IPS DF 4.7 (cell line): ENCODE measurements around the gene SLC19A1.
"Not testable (repeated sequence)": the region's sequence is repeated elsewhere in the genome, so short reads cannot be mapped to it uniquely, and the experiment has no call there.

Source experiments
- DNase-seq: peaks from one replicate; pipeline ENCODE4 v3.0.0-alpha.2; 2013; ENCODE audit warnings: low spot score; ENCODE audit errors: extremely low read depth

Gene SLC19A1

GRCh38 chr21:45576838-45577737, 34.8 kb upstream of the SLC19A1 start:
- DNase-seq, result no peak

GRCh38 chr21:45575993-45576837, 34.0 kb upstream of the SLC19A1 start:
- DNase-seq, result no peak

GRCh38 chr21:45575304-45575992, 33.2 kb upstream of the SLC19A1 start:
- DNase-seq, result no peak

GRCh38 chr21:45574691-45575090, 32.5 kb upstream of the SLC19A1 start:
- no peak for DNase-seq

- DNase-seq, result no peak
Measured at GRCh38 chr21:45574081-45574501, 31.9 kb upstream of the SLC19A1 start.

- no peak for DNase-seq
Measured at GRCh38 chr21:45573452-45574035, 31.3 kb upstream of the SLC19A1 start.

GRCh38 chr21:45572783-45573451, 30.7 kb upstream of the SLC19A1 start:
- no peak for DNase-seq

GRCh38 chr21:45572231-45572630, 30.0 kb upstream of the SLC19A1 start:
- DNase-seq, result no peak

GRCh38 chr21:45571641-45572040, 29.4 kb upstream of the SLC19A1 start:
- no peak for DNase-seq

GRCh38 chr21:45570826-45571601, 28.8 kb upstream of the SLC19A1 start:
- no peak for DNase-seq

- no peak for DNase-seq
Measured at GRCh38 chr21:45570071-45570470, 27.8 kb upstream of the SLC19A1 start.

- no peak for DNase-seq
Measured at GRCh38 chr21:45568383-45568782, 26.1 kb upstream of the SLC19A1 start.

GRCh38 chr21:45564137-45564536, 21.9 kb upstream of the SLC19A1 start:
- DNase-seq, result not testable (repeated sequence)

- no peak for DNase-seq
Measured at GRCh38 chr21:45562965-45563364, 20.7 kb upstream of the SLC19A1 start.

- DNase-seq, result no peak
Measured at GRCh38 chr21:45562402-45562801, 20.2 kb upstream of the SLC19A1 start.

- not testable (repeated sequence) for DNase-seq
Measured at GRCh38 chr21:45561241-45561640, 19.0 kb upstream of the SLC19A1 start.

- DNase-seq, result no peak
Measured at GRCh38 chr21:45560106-45561021, 18.1 kb upstream of the SLC19A1 start.

GRCh38 chr21:45559216-45560105, 17.2 kb upstream of the SLC19A1 start:
- no peak for DNase-seq
